Esophagus squamous epithelium (tissue), 4 donors: ENCODE measurements around the gene SLC1A2.

Source experiments
- POLR2A ChIP-seq, 4 donors: fragments of 450-650 bp; IDR thresholded peaks; one replicate each; pipeline ENCODE4 v1.6.1; 2017; ENCODE audit warnings: antibody characterized with exemption in 4 of 4, mild to moderate bottlenecking in 4 of 4, moderate library complexity in 3 of 4
- TF ChIP-seq, protein P1 (sequence below), 6 experiments: fragments of 450-650 bp in 4 of 6; fragments of 200-600 bp in 2 of 6; sonication (generic) in 2 of 6; IDR thresholded peaks; one replicate each; pipeline ENCODE4 v1.5.1; 2016 to 2019; ENCODE audit warnings: antibody characterized with exemption in 6 of 6, mild to moderate bottlenecking in 4 of 6, moderate library complexity in 4 of 6

DNA sequence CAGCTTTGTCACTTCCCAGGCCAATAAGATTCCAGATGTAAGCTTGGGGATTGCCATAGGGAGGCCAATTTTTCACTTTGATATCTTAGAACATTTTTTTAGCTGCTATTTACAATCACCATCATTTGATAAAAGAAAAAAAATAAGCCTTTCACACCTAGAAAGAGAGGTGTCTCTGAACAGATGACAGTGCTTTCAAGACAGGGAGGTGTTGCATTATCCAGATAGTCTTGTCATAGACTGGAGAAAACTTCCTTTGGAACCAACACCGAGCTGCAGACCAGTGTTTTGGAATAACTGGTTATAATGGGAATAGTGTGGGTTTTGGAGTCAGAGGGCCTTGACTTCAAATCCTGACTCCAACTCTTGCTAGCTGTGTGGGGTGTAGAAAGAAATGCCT is 101.0 kb downstream of the SLC1A2 start:
- TF ChIP-seq, protein P1, sequence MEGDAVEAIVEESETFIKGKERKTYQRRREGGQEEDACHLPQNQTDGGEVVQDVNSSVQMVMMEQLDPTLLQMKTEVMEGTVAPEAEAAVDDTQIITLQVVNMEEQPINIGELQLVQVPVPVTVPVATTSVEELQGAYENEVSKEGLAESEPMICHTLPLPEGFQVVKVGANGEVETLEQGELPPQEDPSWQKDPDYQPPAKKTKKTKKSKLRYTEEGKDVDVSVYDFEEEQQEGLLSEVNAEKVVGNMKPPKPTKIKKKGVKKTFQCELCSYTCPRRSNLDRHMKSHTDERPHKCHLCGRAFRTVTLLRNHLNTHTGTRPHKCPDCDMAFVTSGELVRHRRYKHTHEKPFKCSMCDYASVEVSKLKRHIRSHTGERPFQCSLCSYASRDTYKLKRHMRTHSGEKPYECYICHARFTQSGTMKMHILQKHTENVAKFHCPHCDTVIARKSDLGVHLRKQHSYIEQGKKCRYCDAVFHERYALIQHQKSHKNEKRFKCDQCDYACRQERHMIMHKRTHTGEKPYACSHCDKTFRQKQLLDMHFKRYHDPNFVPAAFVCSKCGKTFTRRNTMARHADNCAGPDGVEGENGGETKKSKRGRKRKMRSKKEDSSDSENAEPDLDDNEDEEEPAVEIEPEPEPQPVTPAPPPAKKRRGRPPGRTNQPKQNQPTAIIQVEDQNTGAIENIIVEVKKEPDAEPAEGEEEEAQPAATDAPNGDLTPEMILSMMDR (IDR thresholded peaks at IDR 0.05): no peak
- TF ChIP-seq POLR2A (IDR thresholded peaks at IDR 0.05): no peak
